Smooth muscle cell (in vitro differentiated cells): ENCODE measurements around the gene MAPK4. TPM values are rescaled to one million over a fixed set of nuclear protein-coding genes. Genes with fewer than 3 reads are reported as not detected.
"Not testable (repeated sequence)": the region's sequence is repeated elsewhere in the genome, so short reads cannot be mapped to it uniquely, and the experiment has no call there.

ENCODE experiments used
- DNase-seq: peaks from one replicate; lab custom pipeline; 2025; ENCODE audit not compliant: unreplicated experiment; lab: John Stamatoyannopoulos, UW
- H2AFZ ChIP-seq: fragments of 200-600 bp; sonication (generic); 2 replicates; pipeline ENCODE4 v1.6.0; 2016; ENCODE audit warnings: antibody characterized with exemption, low read depth, mild to moderate bottlenecking
- H3F3A ChIP-seq: fragments of 200-600 bp; sonication (generic); 2 replicates; pipeline ENCODE4 v1.6.0; 2017; ENCODE audit warnings: antibody characterized with exemption, low read depth
- H3K27ac ChIP-seq: fragments of 200-600 bp; sonication (generic); 2 replicates; pipeline ENCODE4 v1.5.1; 2016; ENCODE audit warnings: low read depth, mild to moderate bottlenecking
- H3K27me3 ChIP-seq: fragments of 200-600 bp; sonication (generic); 2 replicates; pipeline ENCODE4 v1.6.1; 2016; ENCODE audit warnings: low read depth, mild to moderate bottlenecking
- H3K36me3 ChIP-seq: fragments of 200-600 bp; sonication (generic); 2 replicates; pipeline ENCODE4 v1.5.1; 2016; ENCODE audit warnings: low read depth
- H3K4me1 ChIP-seq: fragments of 200-600 bp; sonication (generic); 2 replicates; pipeline ENCODE4 v1.5.1; 2016; ENCODE audit warnings: low read depth
- H3K4me2 ChIP-seq: fragments of 200-600 bp; sonication (generic); 2 replicates; pipeline ENCODE4 v1.6.0; 2016; ENCODE audit warnings: mild to moderate bottlenecking
- H3K4me3 ChIP-seq: fragments of 200-600 bp; sonication (generic); 2 replicates; pipeline ENCODE4 v1.5.1; 2016; ENCODE audit warnings: mild to moderate bottlenecking
- H3K79me2 ChIP-seq: fragments of 200-600 bp; sonication (generic); 2 replicates; pipeline ENCODE4 v1.6.0; 2016; ENCODE audit warnings: low read depth, mild to moderate bottlenecking
- H3K9ac ChIP-seq: fragments of 200-600 bp; sonication (generic); 2 replicates; pipeline ENCODE4 v1.6.0; 2016; ENCODE audit warnings: low read depth
- H3K9me3 ChIP-seq: fragments of 200-600 bp; sonication (generic); replicated peaks from 2 replicates; pipeline ENCODE4 v1.5.1; 2016; ENCODE audit warnings: low read depth
- H4K20me1 ChIP-seq: fragments of 200-600 bp; sonication (generic); 2 replicates; pipeline ENCODE4 v1.6.0; 2016; ENCODE audit warnings: low read depth
- WGBS: methylation state at CpG from one replicate; pipeline ENCODE4 v1.1.7; 2016; ENCODE audit warnings: low lambda C conversion rate; 5-methylcytosine and 5-hydroxymethylcytosine counted together
- polyA plus RNA-seq: library from polyadenylated mRNA; unstranded; fragments of >200 nt; fragmentation: Nextera tagmentation; extraction: Ambion mirVana; gene quantifications from 2 replicates; pipeline ENCODE4 v1.2.1, GENCODE V29; 2016
- total RNA-seq: library from RNA; depleted of rRNA; stranded (reverse); fragments of >200 nt; gene quantifications from 2 replicates; pipeline ENCODE4 v1.2.3, GENCODE V29; 2014
- TF ChIP-seq, protein P1 (sequence below): fragments of 200-600 bp; sonication (generic); IDR thresholded peaks from 2 replicates; pipeline ENCODE4 v1.5.1; 2017; ENCODE audit warnings: borderline replicate concordance, mild to moderate bottlenecking, antibody characterized with exemption; ENCODE audit not compliant: insufficient read depth, poor library complexity, severe bottlenecking

Gene MAPK4
- total and polyA plus RNA-seq, 2 experiments from 2014 or later, result 0.09 TPM; not detected in 1

DNA sequence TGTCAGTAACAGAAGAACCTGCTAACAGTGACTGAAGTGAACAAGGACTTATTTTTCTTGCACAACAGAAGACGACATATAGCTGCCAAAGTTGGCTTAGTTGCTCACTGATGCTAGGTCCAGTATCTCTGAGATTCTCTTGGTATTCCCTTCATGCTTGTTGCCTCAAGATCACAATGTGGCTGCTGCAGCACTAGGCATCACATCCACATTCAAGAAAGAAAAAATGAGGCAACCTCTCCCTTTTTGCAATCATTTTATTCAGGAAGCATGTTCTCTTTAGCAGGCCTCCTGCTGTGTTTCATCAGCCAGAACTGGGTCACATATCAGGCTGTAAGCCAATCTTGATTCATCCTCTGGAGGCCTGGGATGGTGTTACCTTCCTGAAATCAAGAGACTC, 11.7 kb upstream of the MAPK4 start:
- H3K4me3 ChIP-seq, result no peak overlapping the region
- H3K36me3 ChIP-seq, result no peaks in the 10 kb centered on the region
- 79% methylated on average over 1 of the region's 1 CpG for WGBS
- no peaks in the 10 kb centered on the region for H3F3A ChIP-seq
- no peaks in the 10 kb centered on the region for H3K4me1 ChIP-seq
- no peak overlapping the region for H3K4me2 ChIP-seq
- no peak overlapping the region for H2AFZ ChIP-seq
- TF ChIP-seq, protein P1, sequence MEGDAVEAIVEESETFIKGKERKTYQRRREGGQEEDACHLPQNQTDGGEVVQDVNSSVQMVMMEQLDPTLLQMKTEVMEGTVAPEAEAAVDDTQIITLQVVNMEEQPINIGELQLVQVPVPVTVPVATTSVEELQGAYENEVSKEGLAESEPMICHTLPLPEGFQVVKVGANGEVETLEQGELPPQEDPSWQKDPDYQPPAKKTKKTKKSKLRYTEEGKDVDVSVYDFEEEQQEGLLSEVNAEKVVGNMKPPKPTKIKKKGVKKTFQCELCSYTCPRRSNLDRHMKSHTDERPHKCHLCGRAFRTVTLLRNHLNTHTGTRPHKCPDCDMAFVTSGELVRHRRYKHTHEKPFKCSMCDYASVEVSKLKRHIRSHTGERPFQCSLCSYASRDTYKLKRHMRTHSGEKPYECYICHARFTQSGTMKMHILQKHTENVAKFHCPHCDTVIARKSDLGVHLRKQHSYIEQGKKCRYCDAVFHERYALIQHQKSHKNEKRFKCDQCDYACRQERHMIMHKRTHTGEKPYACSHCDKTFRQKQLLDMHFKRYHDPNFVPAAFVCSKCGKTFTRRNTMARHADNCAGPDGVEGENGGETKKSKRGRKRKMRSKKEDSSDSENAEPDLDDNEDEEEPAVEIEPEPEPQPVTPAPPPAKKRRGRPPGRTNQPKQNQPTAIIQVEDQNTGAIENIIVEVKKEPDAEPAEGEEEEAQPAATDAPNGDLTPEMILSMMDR, result no peak
- no peak overlapping the region for H3K9ac ChIP-seq
- H3K9me3 ChIP-seq, result no peaks in the 10 kb centered on the region
- no peak for DNase-seq
- H3K79me2 ChIP-seq, result no peaks in the 10 kb centered on the region
- H3K27me3 ChIP-seq, result no peaks in the 10 kb centered on the region
- no peaks in the 10 kb centered on the region for H4K20me1 ChIP-seq
- H3K27ac ChIP-seq, result no peak overlapping the region

DNA sequence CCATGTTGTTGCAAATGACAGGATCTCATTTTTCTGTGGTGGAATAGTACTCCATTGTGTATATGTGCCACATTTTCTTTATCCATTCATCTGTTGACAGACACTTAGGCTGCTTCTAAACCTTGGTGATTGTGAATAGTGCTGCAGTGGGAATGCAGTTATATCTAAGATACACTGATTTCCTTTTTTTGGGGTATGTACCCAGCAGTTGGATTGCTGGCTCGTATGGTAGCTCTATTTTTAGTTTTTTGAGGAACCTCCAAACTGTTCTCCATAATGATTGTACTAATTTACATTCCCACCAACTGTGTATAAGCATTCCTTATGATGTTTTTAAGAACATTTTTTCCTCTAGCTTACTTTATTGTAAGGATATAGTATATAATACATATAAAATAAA, 8.2 kb upstream of the MAPK4 start:
- H3K79me2 ChIP-seq, result not testable (repeated sequence)

DNA sequence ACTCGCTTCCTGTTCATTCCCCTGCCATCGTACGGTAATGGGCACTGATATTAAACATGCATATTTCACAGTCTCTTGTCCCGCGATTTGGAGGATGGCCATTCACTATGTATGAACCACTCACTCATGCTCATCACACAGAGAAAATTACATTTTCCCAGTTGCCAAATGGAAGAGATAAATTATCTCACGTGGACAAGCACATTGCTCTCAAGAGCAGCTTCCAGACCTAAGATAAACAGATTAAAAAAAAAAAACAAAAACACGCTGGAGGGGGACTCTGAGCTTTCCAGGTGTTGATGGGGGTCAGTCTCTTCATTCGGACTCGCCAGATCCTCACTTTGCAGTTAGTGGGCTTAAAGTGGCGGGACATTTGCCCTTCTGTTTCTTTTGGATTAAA, 1.7 kb upstream of the MAPK4 start:
- peaks cover 9% of the 10 kb centered on the region for H3K4me1 ChIP-seq

More for the DNA sequence above, 8.2 kb upstream of the MAPK4 start:
- H3K4me1 ChIP-seq, H3F3A ChIP-seq, H3K27ac ChIP-seq, H3K9ac ChIP-seq, H3K36me3 ChIP-seq, H3K9me3 ChIP-seq, H3K4me3 ChIP-seq, DNase-seq, H2AFZ ChIP-seq, H4K20me1 ChIP-seq, H3K4me2 ChIP-seq, H3K27me3 ChIP-seq: not testable (repeated sequence)
- 70% methylated on average over 1 of the region's 1 CpG for WGBS

DNA sequence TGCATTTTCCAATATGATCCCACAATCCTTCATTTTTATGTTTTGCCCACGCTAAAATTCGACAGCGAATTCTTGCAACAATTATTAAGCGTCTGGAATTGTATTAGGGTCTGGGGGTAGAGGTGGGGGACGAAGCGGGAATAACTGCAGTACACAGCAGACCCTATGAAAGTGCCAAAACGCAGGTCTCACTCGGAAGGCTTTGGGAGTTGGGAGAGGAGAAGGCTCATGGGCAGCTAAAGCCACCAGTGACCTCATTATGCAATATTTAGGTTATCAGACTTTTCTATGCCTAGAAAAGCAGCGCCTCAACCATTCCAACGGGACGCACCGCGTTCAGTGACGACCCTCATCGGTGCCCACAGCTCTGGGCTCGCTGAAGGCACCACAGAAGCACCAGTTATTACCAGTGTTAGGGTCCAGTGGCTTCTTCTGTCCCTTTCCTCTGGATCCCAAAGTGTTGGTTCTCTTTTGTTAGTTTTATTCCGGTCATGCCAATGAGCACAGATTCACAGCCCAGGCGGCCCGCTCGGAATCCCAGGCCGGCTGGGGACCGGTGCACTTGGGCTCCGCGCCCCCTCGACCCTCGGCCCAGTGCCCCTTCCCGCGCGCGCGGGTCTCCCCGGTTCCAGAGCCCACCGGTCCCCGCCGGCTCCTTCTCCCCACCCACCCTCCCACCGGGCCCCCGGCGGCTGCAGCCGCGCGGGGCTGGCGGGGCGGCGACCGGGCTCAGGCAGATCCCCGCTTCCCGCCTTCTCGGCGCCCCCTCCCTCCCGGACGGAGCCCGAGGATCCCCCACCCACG, 737 bp upstream of the MAPK4 start:
- Histone ChIP-seq H3K4me3 (peak overlapping the region; percentile 57), H3K79me2 (no peaks in the 10 kb centered on the region), H3K9me3 (no peaks in the 10 kb centered on the region), H3F3A (peaks cover 8% of the 10 kb centered on the region), H4K20me1 (no peaks in the 10 kb centered on the region), H3K4me2 (peak overlapping the region; percentile 91), H3K4me1 (peaks cover 9% of the 10 kb centered on the region), H2AFZ (no peak overlapping the region), H3K36me3 (no peaks in the 10 kb centered on the region), H3K9ac (no peak overlapping the region), H3K27ac (no peak overlapping the region), H3K27me3 (peaks cover 77% of the 10 kb centered on the region)
- WGBS, result 16% methylated on average over 42 of the region's 53 CpGs
- DNase-seq, result no peak
- TF ChIP-seq, protein P1, result no peak

More for the DNA sequence above, 1.7 kb upstream of the MAPK4 start:
- no peak overlapping the region for H3K9ac ChIP-seq
- no peaks in the 10 kb centered on the region for H3K9me3 ChIP-seq
- H4K20me1 ChIP-seq, result no peaks in the 10 kb centered on the region
- no peaks in the 10 kb centered on the region for H3K79me2 ChIP-seq
- peaks cover 8% of the 10 kb centered on the region for H3F3A ChIP-seq
- no peak overlapping the region for H3K27ac ChIP-seq
- DNase-seq, result no peak
- H3K4me3 ChIP-seq, result no peak overlapping the region
- H2AFZ ChIP-seq, result no peak overlapping the region
- H3K36me3 ChIP-seq, result no peaks in the 10 kb centered on the region
- WGBS, result 83% methylated on average over 10 of the region's 10 CpGs
- peaks cover 72% of the 10 kb centered on the region for H3K27me3 ChIP-seq
- no peak overlapping the region for H3K4me2 ChIP-seq
- TF ChIP-seq, protein P1, result no peak
